Measurements from ENCODE around the gene XPNPEP2.

- no peak for TF ChIP-seq CTCF (conservative IDR thresholded peaks at IDR 0.05)
- TF ChIP-seq EZH2 (IDR thresholded peaks at IDR 0.05; ENCODE audit: low read depth), result no peak
Observed at GRCh38 chrX:129744861-129745321, 6.1 kb downstream of the XPNPEP2 start.
